GM20000 (cell line): Measurements from ENCODE around the gene APC2.

Experiments used
- DNase-seq: peaks from one replicate; pipeline ENCODE4 v3.0.0; 2012; ENCODE audit warnings: low spot score
- CTCF ChIP-seq: IDR thresholded peaks from 2 replicates; pipeline ENCODE4 v1.5.1; 2012; ENCODE audit warnings: mild to moderate bottlenecking, control low read depth; ENCODE audit errors: extremely low read depth, missing control alignments

The APC2 gene

GRCh38 chr19:1455336-1456120 lies 5.6 kb downstream of the APC2 start:
- TF ChIP-seq CTCF: no peak
- DNase-seq: peak; percentile 86

- no peak for TF ChIP-seq CTCF
- no peak for DNase-seq
Observed at GRCh38 chr19:1456121-1456900, 6.4 kb downstream of the APC2 start.

GRCh38 chr19:1457031-1457739 lies 7.3 kb downstream of the APC2 start:
- no peak for DNase-seq
- TF ChIP-seq CTCF: no peak

GRCh38 chr19:1457892-1458291 lies 8.0 kb downstream of the APC2 start:
- TF ChIP-seq CTCF: no peak
- no peak for DNase-seq

- DNase-seq: no peak
- TF ChIP-seq CTCF: no peak
Observed at GRCh38 chr19:1459479-1459878, 9.6 kb downstream of the APC2 start.

- TF ChIP-seq CTCF: no peak
- DNase-seq: no peak
Observed at GRCh38 chr19:1460033-1460995, 10.4 kb downstream of the APC2 start.
